Measurements from ENCODE around the gene FN3KRP.

Gene FN3KRP

DNA sequence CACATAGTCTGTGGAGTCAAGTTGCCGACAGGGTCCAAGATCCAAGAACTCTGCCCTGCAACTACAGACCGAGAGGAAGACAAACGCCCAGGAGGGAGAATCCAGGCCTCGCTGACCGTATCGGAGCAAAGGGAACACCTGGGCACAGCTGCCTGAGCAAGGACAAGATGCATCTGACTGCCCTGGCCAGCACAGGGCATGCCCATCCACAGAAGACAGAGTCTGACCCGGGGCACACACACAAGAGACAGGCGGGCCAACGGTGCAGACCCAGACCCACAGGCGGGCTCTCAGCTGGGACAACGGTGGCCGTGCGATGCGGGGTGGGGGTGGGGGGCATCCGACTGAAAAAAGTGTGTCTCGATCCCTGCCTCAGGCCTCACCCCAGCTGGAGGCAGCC, 24.2 kb upstream of the FN3KRP start:
- Histone ChIP-seq H3K4me3 (ENCODE audit: low read length) (no peak overlapping the region), H3K27ac (ENCODE audit: low read depth, low read length) (no peak overlapping the region), H3K36me3 (ENCODE audit: control insufficient read depth, insufficient read depth, low read length) (peaks cover 4% of the 10 kb centered on the region), H3K9ac (ENCODE audit: low read length) (no peak overlapping the region), H3K4me1 (ENCODE audit: control insufficient read depth, insufficient read depth, low read length) (peaks cover 6% of the 10 kb centered on the region), H3K27me3 (ENCODE audit: control insufficient read depth, insufficient read depth, low read length) (no peaks in the 10 kb centered on the region)

DNA sequence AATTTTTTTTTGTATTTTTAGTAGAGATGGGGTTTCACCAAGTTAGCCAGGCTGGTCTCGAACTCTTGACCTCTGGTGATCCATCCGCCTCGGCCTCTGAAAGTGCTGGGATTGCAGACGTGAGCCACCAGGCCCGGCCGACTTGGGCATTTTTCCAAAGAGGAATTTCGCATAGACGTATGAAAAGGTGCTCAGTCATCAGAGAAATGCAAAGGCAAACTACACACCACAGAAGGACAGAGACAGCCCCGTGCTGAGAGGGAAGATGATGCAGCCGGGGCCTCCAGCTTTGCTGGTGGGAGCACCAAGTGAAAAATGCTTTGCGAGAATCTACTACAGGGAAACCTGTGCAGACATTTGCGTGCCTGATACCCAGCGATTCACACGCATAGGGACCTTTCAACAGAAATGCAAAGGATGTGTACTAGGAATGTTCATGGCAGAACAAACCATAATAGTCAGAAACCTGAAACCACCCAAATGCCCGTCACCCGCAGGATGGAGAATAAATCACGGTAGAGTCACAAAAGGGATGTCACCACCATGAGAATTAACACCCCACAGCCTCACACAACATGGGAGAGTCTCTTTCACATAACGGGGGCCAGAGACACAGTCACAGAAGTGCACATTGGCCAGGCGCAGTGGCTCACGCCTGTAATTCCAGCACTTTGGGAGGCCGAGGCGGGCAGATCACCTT, 23.2 kb upstream of the FN3KRP start:
- peaks cover 4% of the 10 kb centered on the region for H3K36me3 ChIP-seq (ENCODE audit: control insufficient read depth, insufficient read depth, low read length)
- no peaks in the 10 kb centered on the region for H3K27me3 ChIP-seq (ENCODE audit: control insufficient read depth, insufficient read depth, low read length)
- H3K4me1 ChIP-seq (ENCODE audit: control insufficient read depth, insufficient read depth, low read length) = peaks cover 7% of the 10 kb centered on the region
- H3K9ac ChIP-seq (ENCODE audit: low read length) = no peak overlapping the region
- H3K27ac ChIP-seq (ENCODE audit: low read depth, low read length) = no peak overlapping the region
- no peak overlapping the region for H3K4me3 ChIP-seq (ENCODE audit: low read length)

- H3K4me1 ChIP-seq (ENCODE audit: control insufficient read depth, insufficient read depth, low read length) = peaks cover 7% of the 10 kb centered on the region
- peaks cover 4% of the 10 kb centered on the region for H3K36me3 ChIP-seq (ENCODE audit: control insufficient read depth, insufficient read depth, low read length)
- no peak overlapping the region for H3K4me3 ChIP-seq (ENCODE audit: low read length)
- H3K9ac ChIP-seq (ENCODE audit: low read length) = no peak overlapping the region
- H3K27ac ChIP-seq (ENCODE audit: low read depth, low read length) = no peak overlapping the region
- no peaks in the 10 kb centered on the region for H3K27me3 ChIP-seq (ENCODE audit: control insufficient read depth, insufficient read depth, low read length)
These were observed 21.9 kb upstream of the FN3KRP start for GRCh38 chr17:82694647-82695046.

- Histone ChIP-seq H3K36me3 (ENCODE audit: control insufficient read depth, insufficient read depth, low read length) (no peaks in the 10 kb centered on the region), H3K9ac (ENCODE audit: low read length) (no peak overlapping the region), H3K4me1 (ENCODE audit: control insufficient read depth, insufficient read depth, low read length) (peaks cover 7% of the 10 kb centered on the region), H3K27me3 (ENCODE audit: control insufficient read depth, insufficient read depth, low read length) (no peaks in the 10 kb centered on the region), H3K4me3 (ENCODE audit: low read length) (no peak overlapping the region), H3K27ac (ENCODE audit: low read depth, low read length) (no peak overlapping the region)
These were observed 20.2 kb upstream of the FN3KRP start for GRCh38 chr17:82696259-82696658.

GRCh38 chr17:82696916-82697807, 19.3 kb upstream of the FN3KRP start:
- no peak overlapping the region for H3K9ac ChIP-seq (ENCODE audit: low read length)
- no peaks in the 10 kb centered on the region for H3K27me3 ChIP-seq (ENCODE audit: control insufficient read depth, insufficient read depth, low read length)
- peaks cover 7% of the 10 kb centered on the region for H3K4me1 ChIP-seq (ENCODE audit: control insufficient read depth, insufficient read depth, low read length)
- no peak overlapping the region for H3K27ac ChIP-seq (ENCODE audit: low read depth, low read length)
- H3K4me3 ChIP-seq (ENCODE audit: low read length) = peak overlapping the region; percentile 58
- H3K36me3 ChIP-seq (ENCODE audit: control insufficient read depth, insufficient read depth, low read length) = no peaks in the 10 kb centered on the region

DNA sequence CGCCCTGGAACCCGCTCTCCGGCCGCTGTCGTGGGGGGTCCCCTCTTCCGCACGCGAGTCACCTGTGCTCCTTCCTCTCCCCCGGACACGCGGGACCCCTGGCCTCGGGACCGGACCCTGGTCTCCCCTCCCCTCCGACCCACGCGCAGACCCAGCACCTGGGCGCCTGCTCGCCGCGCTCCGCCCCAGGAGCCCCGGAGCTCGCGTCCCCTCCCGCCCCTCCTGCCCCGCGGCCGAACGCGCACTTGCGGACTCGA, 18.8 kb upstream of the FN3KRP start:
- H3K4me3 ChIP-seq (ENCODE audit: low read length) = peak overlapping the region; percentile 58
- H3K27ac ChIP-seq (ENCODE audit: low read depth, low read length) = no peak overlapping the region
- peaks cover 7% of the 10 kb centered on the region for H3K4me1 ChIP-seq (ENCODE audit: control insufficient read depth, insufficient read depth, low read length)
- no peaks in the 10 kb centered on the region for H3K27me3 ChIP-seq (ENCODE audit: control insufficient read depth, insufficient read depth, low read length)
- H3K36me3 ChIP-seq (ENCODE audit: control insufficient read depth, insufficient read depth, low read length) = no peaks in the 10 kb centered on the region
- H3K9ac ChIP-seq (ENCODE audit: low read length) = no peak overlapping the region

DNA sequence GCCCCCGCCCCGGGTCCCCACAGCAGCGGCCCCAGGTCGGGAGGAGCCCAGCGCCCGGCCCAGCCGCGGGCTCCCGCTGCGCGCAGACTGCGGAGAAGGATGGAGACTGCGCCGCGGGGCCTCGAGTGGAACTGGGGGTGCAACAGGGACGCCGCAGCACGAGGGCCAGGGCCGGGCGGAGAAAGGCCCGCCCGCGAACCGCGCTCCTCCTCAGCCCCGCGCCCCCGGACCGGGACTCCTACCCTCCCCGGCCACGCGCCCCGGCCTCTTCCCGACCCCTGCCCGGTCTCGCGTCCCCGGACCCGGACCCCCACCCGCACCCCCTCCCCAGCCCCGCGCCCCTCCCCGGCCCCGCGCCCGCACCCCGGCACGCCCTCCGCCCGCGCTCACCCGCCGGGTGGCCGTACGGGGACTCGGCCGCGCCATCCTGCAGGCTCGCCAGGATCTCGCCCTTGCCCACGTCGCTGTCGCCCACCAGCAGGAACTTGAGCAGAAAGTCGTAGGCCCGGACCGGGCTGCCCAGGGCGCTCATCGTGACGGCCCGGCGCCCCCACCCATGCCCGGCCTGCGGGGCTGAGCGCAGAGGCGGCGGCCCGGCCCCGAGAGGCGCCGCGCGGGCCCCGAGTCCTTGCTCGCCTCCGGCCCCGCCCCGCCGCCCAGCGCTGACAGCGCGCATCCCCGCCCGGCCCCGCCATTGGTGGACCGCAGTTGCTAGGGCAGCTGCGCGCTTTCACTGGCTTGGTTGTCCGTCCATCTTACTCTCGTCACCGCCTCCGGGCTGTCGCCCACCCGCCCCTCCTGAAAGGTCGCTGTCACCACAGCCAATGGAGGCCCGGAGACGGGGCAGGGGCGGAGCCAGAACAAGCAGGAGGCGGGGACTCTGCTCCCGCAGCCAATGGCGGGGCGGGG, 18.2 kb upstream of the FN3KRP start, which contains the start of gene RAB40B:
Gene RAB40B, minus strand, starts transcription at position 634 of the 909 bp plus-strand sequence. Its CDS starts 102 bp downstream, at position 532.
- Histone ChIP-seq H3K9ac (ENCODE audit: low read length) (no peak within 1 kb of the TSS), H3K4me3 (ENCODE audit: low read length) (peak within 1 kb of the TSS; percentile 78), H3K27me3 (ENCODE audit: control insufficient read depth, insufficient read depth, low read length) (no peaks in the 10 kb centered on the region), H3K4me1 (ENCODE audit: control insufficient read depth, insufficient read depth, low read length) (peaks cover 7% of the 10 kb centered on the region), H3K27ac (ENCODE audit: low read depth, low read length) (peak within 1 kb of the TSS; percentile 43), H3K36me3 (ENCODE audit: control insufficient read depth, insufficient read depth, low read length) (no peaks in the 10 kb centered on the region)

DNA sequence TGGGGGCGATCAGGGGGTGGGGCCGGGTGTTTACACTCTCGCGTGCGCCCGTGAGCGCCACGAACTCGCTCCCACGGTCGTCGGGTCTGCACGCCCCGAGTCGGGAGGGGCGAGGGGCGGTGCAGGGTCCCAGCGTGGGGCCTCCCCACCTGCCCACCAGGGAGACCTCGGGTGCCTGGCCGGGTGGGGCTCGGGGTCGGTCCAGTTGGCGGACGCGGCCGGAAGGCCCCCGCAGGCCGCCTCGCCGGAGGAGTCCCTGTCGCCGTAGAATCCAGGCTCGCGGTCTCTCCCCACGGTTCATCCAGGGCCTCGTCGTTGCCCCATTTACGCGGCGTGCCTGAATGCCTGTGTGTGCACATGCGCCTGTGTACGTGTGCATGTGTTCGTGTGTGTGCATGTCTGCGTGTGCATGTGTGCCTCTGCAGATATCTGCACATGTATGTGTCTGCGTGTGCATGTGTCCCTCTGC, 17.5 kb upstream of the FN3KRP start:
- peak overlapping the region; percentile 25 for H3K27ac ChIP-seq (ENCODE audit: low read depth, low read length)

DNA sequence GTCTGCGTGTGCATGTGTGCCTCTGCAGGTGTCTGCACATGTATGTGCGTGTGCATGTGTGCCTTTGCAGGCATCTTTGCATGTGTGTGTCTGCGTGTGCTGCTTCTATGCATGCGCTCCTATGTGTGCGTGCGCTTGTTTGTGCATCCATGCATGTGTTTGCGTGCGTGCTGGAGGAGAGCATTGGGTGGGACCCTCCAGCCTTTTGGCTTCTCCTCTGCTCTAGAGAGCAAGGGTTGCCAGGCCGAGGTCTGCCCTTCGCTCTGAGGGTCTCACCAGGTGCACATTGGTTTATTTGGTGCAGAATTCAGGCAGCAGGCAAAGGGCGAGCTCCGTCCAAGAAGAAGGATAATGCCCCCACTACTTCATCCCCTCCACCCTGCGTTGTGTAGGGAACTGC, 17.0 kb upstream of the FN3KRP start:
- no peaks in the 10 kb centered on the region for H3K36me3 ChIP-seq (ENCODE audit: control insufficient read depth, insufficient read depth, low read length)
- H3K9ac ChIP-seq (ENCODE audit: low read length) = no peak overlapping the region
- H3K4me1 ChIP-seq (ENCODE audit: control insufficient read depth, insufficient read depth, low read length) = peaks cover 7% of the 10 kb centered on the region
- no peaks in the 10 kb centered on the region for H3K27me3 ChIP-seq (ENCODE audit: control insufficient read depth, insufficient read depth, low read length)
- H3K27ac ChIP-seq (ENCODE audit: low read depth, low read length) = no peak overlapping the region
- peak overlapping the region; percentile 78 for H3K4me3 ChIP-seq (ENCODE audit: low read length)

More for the DNA sequence above, 17.5 kb upstream of the FN3KRP start:
- no peaks in the 10 kb centered on the region for H3K36me3 ChIP-seq (ENCODE audit: control insufficient read depth, insufficient read depth, low read length)
- H3K4me1 ChIP-seq (ENCODE audit: control insufficient read depth, insufficient read depth, low read length) = peaks cover 7% of the 10 kb centered on the region
- H3K9ac ChIP-seq (ENCODE audit: low read length) = no peak overlapping the region
- H3K27me3 ChIP-seq (ENCODE audit: control insufficient read depth, insufficient read depth, low read length) = no peaks in the 10 kb centered on the region
- H3K4me3 ChIP-seq (ENCODE audit: low read length) = peak overlapping the region; percentile 78

GRCh38 chr17:82702231-82702927, 14.1 kb upstream of the FN3KRP start:
- H3K4me3 ChIP-seq (ENCODE audit: low read length) = peak overlapping the region; percentile 4
- H3K36me3 ChIP-seq (ENCODE audit: control insufficient read depth, insufficient read depth, low read length) = no peaks in the 10 kb centered on the region
- peaks cover under 1% of the 10 kb centered on the region for H3K4me1 ChIP-seq (ENCODE audit: control insufficient read depth, insufficient read depth, low read length)
- H3K27ac ChIP-seq (ENCODE audit: low read depth, low read length) = no peak overlapping the region
- no peak overlapping the region for H3K9ac ChIP-seq (ENCODE audit: low read length)
- H3K27me3 ChIP-seq (ENCODE audit: control insufficient read depth, insufficient read depth, low read length) = no peaks in the 10 kb centered on the region

DNA sequence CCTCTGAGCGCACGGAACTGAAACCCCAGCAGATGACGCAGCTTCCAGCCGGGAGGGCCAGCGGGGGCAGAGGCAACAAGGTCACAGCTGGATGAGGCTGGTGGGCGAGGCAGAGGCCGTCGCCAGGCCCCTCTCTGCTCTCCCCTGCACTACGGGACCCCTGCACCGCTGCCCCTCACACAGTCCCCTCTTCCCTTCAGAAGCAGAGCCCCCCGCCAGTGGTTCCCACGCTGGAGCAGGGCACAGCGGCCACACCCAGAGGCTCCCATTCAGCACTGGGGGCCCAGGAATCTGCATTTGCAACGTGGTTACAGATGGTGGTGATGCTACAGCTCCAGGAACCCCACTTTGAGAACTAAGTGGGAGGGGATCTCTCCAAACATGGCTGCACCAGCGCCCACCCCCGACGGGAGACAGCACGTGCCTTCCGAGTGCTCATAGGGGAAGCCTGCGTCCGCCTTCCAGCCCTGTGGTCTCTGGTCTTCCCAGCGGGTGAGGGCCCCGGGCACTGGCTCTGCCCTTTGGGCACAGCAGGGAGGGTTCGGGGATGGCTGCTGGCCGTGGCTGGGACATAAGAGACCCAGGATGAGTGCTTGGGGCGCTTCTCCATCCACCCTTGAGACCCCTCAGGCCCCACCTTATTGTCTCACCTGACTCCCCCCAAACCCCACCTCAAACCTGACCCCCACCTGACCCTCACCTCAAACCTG, 13.3 kb upstream of the FN3KRP start:
- Histone ChIP-seq H3K36me3 (ENCODE audit: control insufficient read depth, insufficient read depth, low read length) (no peaks in the 10 kb centered on the region), H3K4me1 (ENCODE audit: control insufficient read depth, insufficient read depth, low read length) (peaks cover 2% of the 10 kb centered on the region), H3K27ac (ENCODE audit: low read depth, low read length) (no peak overlapping the region), H3K4me3 (ENCODE audit: low read length) (peak overlapping the region; percentile 4), H3K9ac (ENCODE audit: low read length) (no peak overlapping the region), H3K27me3 (ENCODE audit: control insufficient read depth, insufficient read depth, low read length) (no peaks in the 10 kb centered on the region)

Measured in rectal smooth muscle tissue (tissue), 1 donor.